ENCODE measurements around the gene RUBCNL. TPM values are rescaled to one million over a fixed set of nuclear protein-coding genes. Genes with fewer than 3 reads are reported as not detected.

Gene RUBCNL
- total RNA-seq, 1 donor from 2014 or later, result 3.2 TPM

DNA sequence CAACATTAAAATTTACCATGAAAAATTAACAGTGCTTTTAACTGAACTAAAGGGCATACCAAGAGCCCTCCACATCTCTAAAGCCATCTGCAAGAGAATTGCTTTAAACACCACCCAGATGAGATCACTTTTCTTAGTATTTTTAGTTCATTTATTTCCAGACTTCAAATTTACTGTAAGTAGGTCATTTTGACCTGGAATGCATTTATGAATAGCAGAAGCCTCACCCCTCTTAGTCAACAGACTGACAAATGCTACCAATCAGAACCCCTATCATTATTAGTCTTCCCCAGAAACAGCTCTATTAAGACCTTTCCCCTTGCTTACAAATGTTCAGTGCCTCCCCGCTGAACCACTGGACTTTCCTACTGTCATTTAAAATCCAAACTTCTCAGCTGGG lies 27.3 kb downstream of the RUBCNL start:
- no peak for DNase-seq (ENCODE audit: low spot score in 2 of 2, unreplicated experiment in 2 of 2)
- no peak overlapping the region for H3K4me3 Mint-ChIP-seq
- TF ChIP-seq, protein P1, sequence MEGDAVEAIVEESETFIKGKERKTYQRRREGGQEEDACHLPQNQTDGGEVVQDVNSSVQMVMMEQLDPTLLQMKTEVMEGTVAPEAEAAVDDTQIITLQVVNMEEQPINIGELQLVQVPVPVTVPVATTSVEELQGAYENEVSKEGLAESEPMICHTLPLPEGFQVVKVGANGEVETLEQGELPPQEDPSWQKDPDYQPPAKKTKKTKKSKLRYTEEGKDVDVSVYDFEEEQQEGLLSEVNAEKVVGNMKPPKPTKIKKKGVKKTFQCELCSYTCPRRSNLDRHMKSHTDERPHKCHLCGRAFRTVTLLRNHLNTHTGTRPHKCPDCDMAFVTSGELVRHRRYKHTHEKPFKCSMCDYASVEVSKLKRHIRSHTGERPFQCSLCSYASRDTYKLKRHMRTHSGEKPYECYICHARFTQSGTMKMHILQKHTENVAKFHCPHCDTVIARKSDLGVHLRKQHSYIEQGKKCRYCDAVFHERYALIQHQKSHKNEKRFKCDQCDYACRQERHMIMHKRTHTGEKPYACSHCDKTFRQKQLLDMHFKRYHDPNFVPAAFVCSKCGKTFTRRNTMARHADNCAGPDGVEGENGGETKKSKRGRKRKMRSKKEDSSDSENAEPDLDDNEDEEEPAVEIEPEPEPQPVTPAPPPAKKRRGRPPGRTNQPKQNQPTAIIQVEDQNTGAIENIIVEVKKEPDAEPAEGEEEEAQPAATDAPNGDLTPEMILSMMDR (IDR thresholded peaks at IDR 0.05; ENCODE audit: unreplicated experiment), result no peak
- H3K4me1 Mint-ChIP-seq, result peaks cover 8% of the 10 kb centered on the region
- no peak overlapping the region for H3K27ac Mint-ChIP-seq
- H3K36me3 Mint-ChIP-seq, result no peaks in the 10 kb centered on the region
- H3K27me3 Mint-ChIP-seq (ENCODE audit: low read depth), result no peaks in the 10 kb centered on the region
- peaks cover under 1% of the 10 kb centered on the region for H3K9me3 Mint-ChIP-seq

DNA sequence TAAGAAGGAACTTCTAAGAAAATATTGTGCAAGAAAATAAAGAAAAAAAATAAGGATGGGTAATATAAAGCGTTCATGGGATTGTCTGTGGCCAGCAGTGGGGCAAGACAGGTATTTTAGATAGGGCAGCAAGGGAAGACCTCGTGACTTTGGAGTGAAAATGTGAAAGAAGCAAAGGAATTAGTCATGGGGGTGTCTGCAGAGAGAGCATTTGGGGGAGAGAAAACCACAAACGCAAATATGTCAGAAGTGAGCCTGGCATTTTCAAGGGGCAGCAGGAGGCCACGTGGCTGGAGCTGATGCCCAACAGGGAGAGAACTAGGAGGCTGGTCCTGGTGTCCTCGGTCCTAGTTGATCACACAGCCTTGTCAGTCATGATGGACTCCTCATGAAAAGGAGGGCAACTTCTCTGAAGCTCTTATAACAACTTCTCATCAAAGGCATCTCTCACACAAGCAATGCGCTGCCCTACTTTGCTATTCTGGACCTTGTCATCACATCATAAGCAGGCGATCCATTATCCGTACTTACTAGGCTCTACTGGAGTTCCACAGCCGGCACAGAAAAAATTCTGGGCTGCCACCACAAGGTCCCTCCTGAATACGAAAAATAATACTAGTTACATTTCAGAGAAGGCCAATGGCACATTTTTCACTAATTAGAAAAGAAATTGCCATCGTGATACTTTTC lies 31.0 kb downstream of the RUBCNL start:
- Mint-ChIP-seq H3K27ac (no peak overlapping the region), H3K9me3 (peaks cover 4% of the 10 kb centered on the region), H3K4me3 (no peak overlapping the region), H3K4me1 (peaks cover 8% of the 10 kb centered on the region), H3K36me3 (no peaks in the 10 kb centered on the region), H3K27me3 (ENCODE audit: low read depth) (no peaks in the 10 kb centered on the region)
- DNase-seq (ENCODE audit: low spot score in 2 of 2, unreplicated experiment in 2 of 2), result no peak
- TF ChIP-seq, protein P1 (IDR thresholded peaks at IDR 0.05; ENCODE audit: unreplicated experiment), result no peak

DNA sequence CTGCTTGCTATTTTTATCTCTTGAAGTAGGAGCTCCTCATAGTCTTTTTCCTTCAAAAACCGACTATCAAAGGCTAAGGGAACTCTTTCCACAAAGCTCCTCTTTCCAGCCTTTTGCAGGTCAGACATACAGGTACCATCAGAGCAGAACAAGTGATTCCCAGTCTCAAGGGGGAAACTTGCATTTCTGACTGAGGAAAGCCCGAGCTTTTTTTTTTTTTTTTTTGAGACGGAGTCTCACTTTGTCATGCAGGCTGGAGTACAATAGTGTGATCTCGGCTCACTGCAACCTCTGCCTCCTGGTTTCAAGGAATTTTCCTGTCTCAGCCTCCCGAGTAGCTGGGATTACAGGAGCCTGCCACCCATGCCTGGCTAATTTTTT lies 32.0 kb downstream of the RUBCNL start:
- no peak overlapping the region for H3K27ac Mint-ChIP-seq
- H3K4me3 Mint-ChIP-seq, result no peak overlapping the region
- no peaks in the 10 kb centered on the region for H3K27me3 Mint-ChIP-seq (ENCODE audit: low read depth)
- DNase-seq (ENCODE audit: low spot score in 2 of 2, unreplicated experiment in 2 of 2), result no peak
- H3K9me3 Mint-ChIP-seq, result peaks cover 4% of the 10 kb centered on the region
- H3K4me1 Mint-ChIP-seq, result peaks cover 8% of the 10 kb centered on the region
- TF ChIP-seq, protein P1 (IDR thresholded peaks at IDR 0.05; ENCODE audit: unreplicated experiment), result no peak
- no peaks in the 10 kb centered on the region for H3K36me3 Mint-ChIP-seq

DNA sequence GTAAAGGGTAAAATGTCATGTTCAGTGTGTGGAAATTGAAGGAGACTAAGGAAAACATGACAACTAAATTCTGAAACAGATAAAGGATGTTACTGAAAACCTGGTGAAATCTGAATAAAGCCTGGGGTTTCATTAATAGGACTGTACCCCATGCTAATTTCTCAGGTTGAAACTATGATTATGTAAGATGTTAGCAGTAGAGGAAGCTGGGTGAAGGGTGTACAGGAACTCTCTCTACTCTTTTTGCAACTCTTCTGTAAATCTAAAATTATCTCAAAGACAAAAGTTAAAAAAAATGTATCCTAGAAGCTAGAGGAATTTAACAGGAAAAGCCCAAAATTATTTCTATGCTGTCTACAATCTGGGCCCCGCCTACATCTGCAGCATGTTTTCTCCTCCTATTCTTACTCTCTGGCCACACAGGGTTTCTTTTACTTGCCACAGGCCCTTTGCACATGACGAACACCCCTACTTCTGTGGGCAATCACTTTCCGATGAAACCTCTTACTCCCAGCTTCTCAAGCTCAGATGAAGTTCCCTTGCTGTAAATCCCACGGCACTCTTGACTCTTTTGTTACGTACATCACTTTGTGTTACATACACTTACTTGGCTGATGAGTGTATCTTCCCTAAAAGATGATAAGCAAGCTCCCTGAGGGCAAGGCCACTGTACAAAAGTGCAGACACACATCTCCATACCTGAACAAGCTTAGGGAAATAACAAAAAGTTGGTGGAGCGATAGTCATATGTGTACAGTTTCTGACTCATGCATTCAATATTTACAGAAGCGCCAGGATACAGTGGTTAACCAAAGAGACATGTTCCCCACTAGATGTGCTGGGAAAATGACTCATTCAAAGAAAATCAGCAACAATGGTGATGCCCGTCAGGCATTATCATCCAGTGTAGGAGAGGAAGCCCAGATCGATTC lies 32.6 kb downstream of the RUBCNL start:
- H3K27ac Mint-ChIP-seq, result no peak overlapping the region
- no peak for DNase-seq (ENCODE audit: low spot score in 2 of 2, unreplicated experiment in 2 of 2)
- peaks cover 3% of the 10 kb centered on the region for H3K4me1 Mint-ChIP-seq
- H3K4me3 Mint-ChIP-seq, result no peak overlapping the region
- H3K27me3 Mint-ChIP-seq (ENCODE audit: low read depth), result no peaks in the 10 kb centered on the region
- TF ChIP-seq, protein P1 (IDR thresholded peaks at IDR 0.05; ENCODE audit: unreplicated experiment), result no peak
- H3K36me3 Mint-ChIP-seq, result no peaks in the 10 kb centered on the region
- H3K9me3 Mint-ChIP-seq, result peaks cover 4% of the 10 kb centered on the region

DNA sequence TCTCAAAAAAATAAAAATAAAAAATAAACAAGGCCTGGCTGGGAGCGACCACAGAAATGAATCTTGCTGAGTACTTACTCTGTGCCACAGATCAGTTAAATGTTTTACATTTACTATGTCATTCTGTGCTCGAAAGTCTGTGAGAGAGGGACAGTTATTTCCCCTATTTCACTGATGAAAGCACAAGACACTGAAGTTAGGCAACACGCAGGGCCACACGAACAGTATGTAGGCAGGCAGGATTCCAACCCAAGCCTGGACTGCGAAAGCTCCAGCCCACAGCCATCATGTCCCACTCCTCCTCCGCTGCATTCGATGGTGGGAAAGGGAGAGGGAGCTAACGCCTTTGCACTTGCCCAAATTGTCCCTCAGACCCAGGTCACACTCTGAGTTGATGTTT lies 34.2 kb downstream of the RUBCNL start:
- Mint-ChIP-seq H3K36me3 (no peaks in the 10 kb centered on the region), H3K27ac (no peak overlapping the region), H3K27me3 (ENCODE audit: low read depth) (no peaks in the 10 kb centered on the region), H3K9me3 (peaks cover 4% of the 10 kb centered on the region), H3K4me3 (no peak overlapping the region), H3K4me1 (no peaks in the 10 kb centered on the region)
- TF ChIP-seq, protein P1 (IDR thresholded peaks at IDR 0.05; ENCODE audit: unreplicated experiment), result no peak
- no peak for DNase-seq (ENCODE audit: low spot score in 2 of 2, unreplicated experiment in 2 of 2)
